ENCODE measurements around the gene KRTAP4-11. TPM values are rescaled to one million over a fixed set of nuclear protein-coding genes. Genes with fewer than 3 reads are reported as not detected.

The KRTAP4-11 gene
- total and polyA plus RNA-seq, 2 of the 4 experiments (the other 2 are of a cell fraction): not detected

DNA sequence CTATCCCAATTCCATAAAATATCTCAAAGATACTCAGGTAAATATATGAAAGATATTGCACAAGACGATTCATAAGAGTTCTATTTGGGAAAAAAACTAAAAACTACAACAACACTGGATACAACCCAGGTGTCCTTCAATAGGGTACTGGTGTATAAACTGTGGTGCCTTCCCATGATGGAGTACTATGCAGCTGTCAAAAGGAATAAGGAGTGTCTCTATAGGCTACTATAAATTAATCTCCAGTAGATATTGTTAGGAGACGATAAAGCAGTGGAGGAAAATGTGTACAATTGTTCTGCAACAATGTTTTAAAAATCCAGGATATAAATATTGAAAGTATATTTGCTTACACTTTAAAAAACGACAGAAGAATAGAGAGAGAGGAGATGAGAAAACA, 8.2 kb upstream of the KRTAP4-11 start:
- H2AFZ ChIP-seq (replicated peaks; ENCODE audit: low read length, poor library complexity): no peak overlapping the region
- intact Hi-C loops (cut with micrococcal nuclease): no loop called here
- no peaks in the 10 kb centered on the region for H3K9me1 ChIP-seq (ENCODE audit: insufficient read depth, low read length)
- no peak overlapping the region for H3K14ac ChIP-seq (replicated peaks; ENCODE audit: low read depth, low read length)
- in situ Hi-C loops (cut with MboI; ENCODE audit: low sequenced_read_pairs): no loop called here
- no peaks in the 10 kb centered on the region for H3K36me3 ChIP-seq (ENCODE audit: control insufficient read depth, insufficient read depth, low read length)
- H3K23ac ChIP-seq (ENCODE audit: low read depth, low read length): no peak overlapping the region
- H3K4me1 ChIP-seq (ENCODE audit: control insufficient read depth, insufficient read depth, low read length): no peaks in the 10 kb centered on the region; the same call in 1 of the 2 replicates
- ATAC-seq (ENCODE audit: low read depth) (no peak), DNase-seq (no peak)
- no peak overlapping the region for H2BK5ac ChIP-seq (ENCODE audit: low read depth, low read length, poor library complexity, severe bottlenecking)
- H3K9me3 ChIP-seq (ENCODE audit: control insufficient read depth, insufficient read depth, low read length): peaks cover 2% of the 10 kb centered on the region; the same call in 1 of the 2 replicates
- no peak overlapping the region for H3K4me2 ChIP-seq (ENCODE audit: low read depth, low read length)
- dilution Hi-C loops (cut with HindIII; ENCODE audit: low sequenced_read_pairs, unreplicated experiment): no loop called here
- ChIA-PET POLR2A (ENCODE audit: unreplicated experiment) (no interaction called here), CTCF (no interaction called here)
- H2AK5ac ChIP-seq (ENCODE audit: low read depth, low read length): no peak overlapping the region
- no peaks in the 10 kb centered on the region for H4K20me1 ChIP-seq (ENCODE audit: insufficient read depth, low read length)
- H3K79me1 ChIP-seq (ENCODE audit: low read depth in 1 of 2, low read length in 2 of 2): no peaks in the 10 kb centered on the region
- BruUV-seq (replicated peaks): no TSS peak
- no peak overlapping the region for H4K91ac ChIP-seq (ENCODE audit: insufficient read depth, low read depth, low read length)
- no peak overlapping the region for H3K4ac ChIP-seq (ENCODE audit: low read depth, low read length)
- no peak overlapping the region for H2BK15ac ChIP-seq (ENCODE audit: low read depth, low read length)
- WGBS, 2 experiments (ENCODE audit: extremely low coverage in 2 of 2, insufficient read length in 1 of 2): no CpG with 5 or more reads among the region's 3 CpGs
- no peak overlapping the region for H3K9ac ChIP-seq (ENCODE audit: low read depth, low read length)
- H3K27me3 ChIP-seq (ENCODE audit: control insufficient read depth, insufficient read depth, low read length): no peaks in the 10 kb centered on the region
- H4K5ac ChIP-seq (ENCODE audit: low read depth, low read length): no peak overlapping the region
- H2BK120ac ChIP-seq (ENCODE audit: low read depth, low read length): no peak overlapping the region
- H2AK9ac ChIP-seq (replicated peaks; ENCODE audit: low read depth, low read length, poor library complexity): no peak overlapping the region
- no peak overlapping the region for H3K56ac ChIP-seq (ENCODE audit: extremely low read depth, insufficient read depth, low read length)
- no peak overlapping the region for H2BK20ac ChIP-seq (ENCODE audit: low read depth, low read length)
- TF ChIP-seq, protein P1, sequence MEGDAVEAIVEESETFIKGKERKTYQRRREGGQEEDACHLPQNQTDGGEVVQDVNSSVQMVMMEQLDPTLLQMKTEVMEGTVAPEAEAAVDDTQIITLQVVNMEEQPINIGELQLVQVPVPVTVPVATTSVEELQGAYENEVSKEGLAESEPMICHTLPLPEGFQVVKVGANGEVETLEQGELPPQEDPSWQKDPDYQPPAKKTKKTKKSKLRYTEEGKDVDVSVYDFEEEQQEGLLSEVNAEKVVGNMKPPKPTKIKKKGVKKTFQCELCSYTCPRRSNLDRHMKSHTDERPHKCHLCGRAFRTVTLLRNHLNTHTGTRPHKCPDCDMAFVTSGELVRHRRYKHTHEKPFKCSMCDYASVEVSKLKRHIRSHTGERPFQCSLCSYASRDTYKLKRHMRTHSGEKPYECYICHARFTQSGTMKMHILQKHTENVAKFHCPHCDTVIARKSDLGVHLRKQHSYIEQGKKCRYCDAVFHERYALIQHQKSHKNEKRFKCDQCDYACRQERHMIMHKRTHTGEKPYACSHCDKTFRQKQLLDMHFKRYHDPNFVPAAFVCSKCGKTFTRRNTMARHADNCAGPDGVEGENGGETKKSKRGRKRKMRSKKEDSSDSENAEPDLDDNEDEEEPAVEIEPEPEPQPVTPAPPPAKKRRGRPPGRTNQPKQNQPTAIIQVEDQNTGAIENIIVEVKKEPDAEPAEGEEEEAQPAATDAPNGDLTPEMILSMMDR (conservative IDR thresholded peaks at IDR 0.05; ENCODE audit: low read depth, low read length): no peak
- no peak for TF ChIP-seq RCOR1 (IDR thresholded peaks at IDR 0.05; ENCODE audit: insufficient replicate concordance, low read length)
- TF ChIP-seq SMC3 (IDR thresholded peaks at IDR 0.05; ENCODE audit: low read depth, low read length): no peak
- TF ChIP-seq CEBPB (IDR thresholded peaks at IDR 0.05; ENCODE audit: low read depth, low read length): no peak
- TF ChIP-seq NFE2L2 (IDR thresholded peaks at IDR 0.05; ENCODE audit: low read depth, low read length): no peak
- TF ChIP-seq RAD21 (IDR thresholded peaks at IDR 0.05; ENCODE audit: low read length): no peak
- no peak for TF ChIP-seq RFX5 (IDR thresholded peaks at IDR 0.05; ENCODE audit: low read depth, low read length)
- no peak for TF ChIP-seq CHD1 (IDR thresholded peaks at IDR 0.05; ENCODE audit: low read depth, low read length)
- TF ChIP-seq MAZ (IDR thresholded peaks at IDR 0.05; ENCODE audit: borderline replicate concordance, low read depth, low read length): no peak
- TF ChIP-seq MAFK (IDR thresholded peaks at IDR 0.05; ENCODE audit: low read depth, low read length): no peak
- no peak for TF ChIP-seq POLR2A (IDR thresholded peaks at IDR 0.05; ENCODE audit: low read depth, low read length)
- TF ChIP-seq BHLHE40 (IDR thresholded peaks at IDR 0.05; ENCODE audit: low read depth, low read length): no peak
- no peak for TF ChIP-seq MXI1 (IDR thresholded peaks at IDR 0.05; ENCODE audit: borderline replicate concordance, low read depth, low read length)
- TF ChIP-seq, protein P2, sequence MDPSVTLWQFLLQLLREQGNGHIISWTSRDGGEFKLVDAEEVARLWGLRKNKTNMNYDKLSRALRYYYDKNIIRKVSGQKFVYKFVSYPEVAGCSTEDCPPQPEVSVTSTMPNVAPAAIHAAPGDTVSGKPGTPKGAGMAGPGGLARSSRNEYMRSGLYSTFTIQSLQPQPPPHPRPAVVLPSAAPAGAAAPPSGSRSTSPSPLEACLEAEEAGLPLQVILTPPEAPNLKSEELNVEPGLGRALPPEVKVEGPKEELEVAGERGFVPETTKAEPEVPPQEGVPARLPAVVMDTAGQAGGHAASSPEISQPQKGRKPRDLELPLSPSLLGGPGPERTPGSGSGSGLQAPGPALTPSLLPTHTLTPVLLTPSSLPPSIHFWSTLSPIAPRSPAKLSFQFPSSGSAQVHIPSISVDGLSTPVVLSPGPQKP (IDR thresholded peaks at IDR 0.05; ENCODE audit: borderline replicate concordance, low read depth, low read length): no peak
- no peak for TF ChIP-seq FOS (IDR thresholded peaks at IDR 0.05; ENCODE audit: low read depth, low read length)
- TF ChIP-seq USF2 (IDR thresholded peaks at IDR 0.05; ENCODE audit: low read depth, low read length): no peak
- H4K8ac ChIP-seq (ENCODE audit: low read depth in 2 of 2, low read length in 2 of 2): no peak overlapping the region
- no peak overlapping the region for H3K4me3 ChIP-seq (ENCODE audit: insufficient read depth, low read depth, low read length)
- no peak overlapping the region for H3K18ac ChIP-seq (ENCODE audit: low read depth, low read length)
- H3K27ac ChIP-seq (ENCODE audit: insufficient read depth, low read length): no peak overlapping the region

Measured in IMR-90 (cell line).